MCF 10A (cell line): Measurements from ENCODE around the gene RGS13. TPM values are rescaled to one million over a fixed set of nuclear protein-coding genes. Genes with fewer than 3 reads are reported as not detected.

Experiments used
- BruUV-seq: library from RNA; stranded (reverse); fragments of 400-500 nt; replicated peaks from 2 replicates; lab custom pipeline; 2021; lab: Mats Ljungman, UMichigan
- CTCF ChIA-PET: fragments of 300-600 bp; sonication (Branson Sonifier 250); formaldehyde crosslinking; extraction: SDS; loops from one replicate; lab custom pipeline; 2021; ENCODE audit warnings: antibody characterized with exemption, inconsistent platforms; lab: Yijun Ruan, JAX
- POLR2A ChIA-PET: fragments of 300-600, 350-650 bp; sonication (Branson Sonifier 250); formaldehyde crosslinking; extraction: SDS; loops from one replicate; lab custom pipeline; 2020; ENCODE audit warnings: antibody characterized with exemption, inconsistent platforms; lab: Yijun Ruan, JAX
- DNase-seq: peaks from one replicate; pipeline ENCODE4 v3.0.0-alpha.2; 2018; ENCODE audit not compliant: unreplicated experiment
- H3K27ac Mint-ChIP-seq: one replicate; pipeline ENCODE4 v1.8.0; 2022; ENCODE audit warnings: mild to moderate bottlenecking, low read depth, mixed read lengths; ENCODE audit not compliant: unreplicated experiment
- H3K27me3 Mint-ChIP-seq: one replicate; pipeline ENCODE4 v1.8.0; 2022; ENCODE audit warnings: mixed read lengths; ENCODE audit not compliant: insufficient read depth, unreplicated experiment
- H3K36me3 Mint-ChIP-seq: one replicate; pipeline ENCODE4 v1.8.0; 2022; ENCODE audit warnings: mild to moderate bottlenecking, moderate library complexity, mixed read lengths; ENCODE audit not compliant: insufficient read depth, unreplicated experiment
- H3K4me1 Mint-ChIP-seq: one replicate; pipeline ENCODE4 v1.8.0; 2022; ENCODE audit warnings: mixed read lengths; ENCODE audit not compliant: insufficient read depth, unreplicated experiment
- H3K4me3 Mint-ChIP-seq: one replicate; pipeline ENCODE4 v1.8.0; 2022; ENCODE audit warnings: mild to moderate bottlenecking, moderate library complexity, mixed read lengths; ENCODE audit not compliant: unreplicated experiment
- H3K9me3 Mint-ChIP-seq: one replicate; pipeline ENCODE4 v1.8.0; 2022; ENCODE audit warnings: mixed read lengths; ENCODE audit not compliant: unreplicated experiment
- CTCF ChIP-seq: fragments of 200-600 bp; IDR thresholded peaks from one replicate; pipeline ENCODE4 v1.8.0; 2022; ENCODE audit warnings: antibody characterized with exemption, mild to moderate bottlenecking; ENCODE audit not compliant: unreplicated experiment
- intact Hi-C: fragments of 100-400 bp; cut with micrococcal nuclease; formaldehyde crosslinking; loops from 2 replicates; pipeline ENCODE4 v1.14.1; 2022
- total RNA-seq: library from RNA; stranded (reverse); gene quantifications from 2 replicates; pipeline ENCODE4 v1.2.3, GENCODE V29; 2022

Gene RGS13
- total RNA-seq, 1 experiment from 2014 or later = not detected

DNA sequence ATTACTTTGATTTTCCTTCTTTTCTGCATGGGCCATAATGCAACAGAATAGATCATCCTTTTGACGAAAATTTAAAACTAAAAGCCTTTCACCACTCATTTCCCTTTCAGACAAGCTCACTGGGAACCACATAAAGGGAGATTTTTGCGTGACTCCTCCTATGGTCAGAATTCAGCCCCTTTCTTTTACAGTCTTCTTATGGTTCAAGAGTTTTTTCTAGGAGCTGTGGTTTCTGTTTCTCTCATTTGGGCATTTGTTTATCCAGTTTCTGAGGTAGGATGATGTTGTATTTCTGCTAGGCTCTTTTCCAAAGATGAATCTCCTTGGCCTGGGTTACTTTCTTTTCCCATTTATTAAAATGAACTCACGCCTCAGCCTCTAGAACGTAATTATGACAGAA, 43.4 kb upstream of the RGS13 start:
- H3K9me3 Mint-ChIP-seq = no peaks in the 10 kb centered on the region
- H3K27me3 Mint-ChIP-seq = no peaks in the 10 kb centered on the region
- no peak for TF ChIP-seq CTCF
- H3K27ac Mint-ChIP-seq = no peak overlapping the region
- no peak overlapping the region for H3K4me3 Mint-ChIP-seq
- H3K36me3 Mint-ChIP-seq = no peaks in the 10 kb centered on the region
- intact Hi-C loops = no loop called here
- DNase-seq = no peak
- no TSS peak for BruUV-seq
- POLR2A ChIA-PET = interaction anchor here (0.6 kb wide), 1 partner anchor 36 kb away, joined by 3 read pairs; no protein-coding TSS in a partner anchor
- CTCF ChIA-PET = interaction anchor here (0.7 to 2.0 kb wide), 4 partner anchors 11 to 150 kb away, joined by 3 to 12 read pairs (median 6); no protein-coding TSS in a partner anchor
- H3K4me1 Mint-ChIP-seq = no peaks in the 10 kb centered on the region

DNA sequence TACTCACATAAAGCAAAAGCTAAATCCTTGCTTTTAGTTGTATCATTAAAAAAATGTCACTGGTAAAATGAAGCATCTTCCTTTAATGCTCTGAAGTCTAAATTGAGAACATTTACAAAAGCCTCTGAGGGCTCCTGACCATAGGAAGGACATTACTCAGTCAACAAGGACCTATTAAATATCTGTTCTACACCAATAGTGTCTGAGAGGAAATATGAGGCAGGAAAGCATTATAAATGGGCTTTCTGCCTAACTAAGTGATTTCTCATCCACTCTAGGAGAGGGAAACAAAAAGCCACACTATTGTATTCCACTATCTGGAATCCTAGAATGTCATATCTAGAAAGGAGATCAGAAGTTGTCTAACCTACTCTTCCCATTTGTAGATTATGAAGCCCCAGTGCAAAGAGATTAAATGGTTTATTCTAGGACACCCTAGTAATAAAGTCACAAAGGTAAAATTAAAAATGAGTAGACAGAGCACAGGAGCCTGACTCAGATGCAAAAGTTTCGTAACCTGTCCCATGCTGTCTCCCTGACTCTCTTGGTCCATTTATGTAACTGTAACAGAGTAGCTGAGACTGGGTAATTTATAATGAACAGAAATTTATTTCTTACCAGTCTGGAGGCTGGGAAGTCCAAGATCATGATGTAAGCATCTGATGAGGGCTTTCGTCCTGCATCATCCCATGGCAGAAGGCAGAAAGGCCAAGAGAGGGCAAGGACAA, 42.8 kb upstream of the RGS13 start:
- BruUV-seq = no TSS peak
- ChIA-PET POLR2A (interaction anchor here (0.6 kb wide), 1 partner anchor 35 kb away, joined by 3 read pairs; no protein-coding TSS in a partner anchor), CTCF (interaction anchor here (1.3 to 2.0 kb wide), 4 partner anchors 12 to 116 kb away, joined by 5 to 12 read pairs (median 6); no protein-coding TSS in a partner anchor)
- no peaks in the 10 kb centered on the region for H3K9me3 Mint-ChIP-seq
- no peaks in the 10 kb centered on the region for H3K4me1 Mint-ChIP-seq
- no peaks in the 10 kb centered on the region for H3K36me3 Mint-ChIP-seq
- H3K4me3 Mint-ChIP-seq = no peak overlapping the region
- no peak for TF ChIP-seq CTCF
- H3K27ac Mint-ChIP-seq = no peak overlapping the region
- intact Hi-C loops = no loop called here
- DNase-seq = peak; percentile 38
- H3K27me3 Mint-ChIP-seq = no peaks in the 10 kb centered on the region

- H3K4me3 Mint-ChIP-seq = no peak overlapping the region
- no peaks in the 10 kb centered on the region for H3K36me3 Mint-ChIP-seq
- POLR2A ChIA-PET = no interaction called here
- intact Hi-C loops = no loop called here
- H3K9me3 Mint-ChIP-seq = no peaks in the 10 kb centered on the region
- no peak for TF ChIP-seq CTCF
- no TSS peak for BruUV-seq
- no peak overlapping the region for H3K27ac Mint-ChIP-seq
- DNase-seq = no peak
- CTCF ChIA-PET = interaction anchor here (0.6 to 1.1 kb wide), 2 partner anchors 118 to 121 kb away, joined by 3 read pairs; no protein-coding TSS in a partner anchor
- no peaks in the 10 kb centered on the region for H3K4me1 Mint-ChIP-seq
- no peaks in the 10 kb centered on the region for H3K27me3 Mint-ChIP-seq
Measured at GRCh38 chr1:192595299-192595698, 40.6 kb upstream of the RGS13 start.

DNA sequence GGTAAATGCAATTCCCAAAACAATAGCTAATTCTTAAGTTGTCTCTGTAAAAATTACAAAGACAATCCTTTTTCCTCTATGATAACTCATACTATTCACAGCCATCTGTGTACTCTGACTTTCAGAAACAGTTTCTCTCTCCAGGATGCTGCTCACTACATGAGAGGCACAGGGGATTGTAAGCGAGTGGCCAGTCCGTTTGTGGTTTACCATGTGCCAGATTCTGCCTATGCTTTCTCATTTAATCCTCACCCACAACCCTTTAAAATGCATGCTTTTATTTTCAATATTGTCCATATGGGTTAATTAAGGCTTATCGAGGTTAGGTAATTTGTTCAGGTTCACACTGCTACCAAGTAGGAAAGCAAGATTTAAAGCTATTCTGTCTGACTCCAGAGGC, 37.4 kb upstream of the RGS13 start:
- Mint-ChIP-seq H3K4me1 (peaks cover 15% of the 10 kb centered on the region), H3K4me3 (no peak overlapping the region), H3K36me3 (no peaks in the 10 kb centered on the region), H3K9me3 (no peaks in the 10 kb centered on the region), H3K27me3 (no peaks in the 10 kb centered on the region), H3K27ac (no peak overlapping the region)
- no peak for TF ChIP-seq CTCF
- no peak for DNase-seq
- CTCF ChIA-PET = interaction anchor here (0.6 to 2.3 kb wide), 5 partner anchors 9 to 206 kb away, joined by 4 to 9 read pairs (median 4); no protein-coding TSS in a partner anchor
- intact Hi-C loops = no loop called here
- POLR2A ChIA-PET = interaction anchor here (1.2 kb wide), 1 partner anchor 35 kb away, joined by 4 read pairs; no protein-coding TSS in a partner anchor
- no TSS peak for BruUV-seq
